ENCODE results near the gene THADA.

THADA gene

DNA sequence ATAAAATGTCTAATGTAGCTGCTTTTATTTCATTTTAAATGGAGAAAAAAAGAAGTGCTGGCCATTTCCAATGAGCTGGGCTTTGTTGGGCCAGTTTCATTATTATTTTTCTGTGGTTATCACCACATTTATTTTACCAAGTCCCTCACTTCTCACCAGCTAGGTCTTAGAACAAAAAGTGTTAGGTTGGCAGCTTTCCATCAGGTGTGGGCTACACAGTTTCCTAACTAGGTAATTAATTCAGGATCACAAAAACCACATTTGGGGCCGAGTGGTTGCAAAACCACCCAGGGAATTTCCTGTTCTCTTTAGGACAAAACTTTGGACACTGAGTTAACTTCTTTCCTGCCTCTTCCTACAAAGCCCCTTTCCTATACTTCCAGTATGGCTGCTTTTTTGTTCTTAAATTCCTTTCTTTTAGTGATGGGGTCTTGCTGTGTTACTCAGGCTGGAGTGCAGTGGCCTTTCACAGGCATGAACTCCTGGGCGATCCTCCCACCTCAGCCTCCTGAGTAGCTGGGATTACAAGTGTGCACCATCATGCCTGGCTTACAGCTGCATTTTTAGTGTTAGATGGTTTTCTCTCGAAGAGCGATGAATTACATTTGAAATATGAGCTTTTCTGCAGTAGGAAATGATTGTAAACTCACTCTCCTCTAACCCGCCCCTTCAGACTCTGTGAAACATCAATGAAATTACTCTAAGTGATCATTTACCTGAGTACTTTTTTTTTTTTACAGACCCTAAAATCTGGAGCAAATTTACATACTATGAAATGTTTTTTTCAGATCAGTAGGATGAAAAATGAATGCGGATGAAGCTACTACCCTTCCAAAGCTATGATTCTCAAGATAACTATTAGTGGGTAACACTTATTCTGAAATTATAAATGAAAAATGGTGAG, 366.8 kb downstream of the THADA start:
- DNase-seq (ENCODE audit: low read depth) = peak; percentile 69
- TF ChIP-seq, protein P1, sequence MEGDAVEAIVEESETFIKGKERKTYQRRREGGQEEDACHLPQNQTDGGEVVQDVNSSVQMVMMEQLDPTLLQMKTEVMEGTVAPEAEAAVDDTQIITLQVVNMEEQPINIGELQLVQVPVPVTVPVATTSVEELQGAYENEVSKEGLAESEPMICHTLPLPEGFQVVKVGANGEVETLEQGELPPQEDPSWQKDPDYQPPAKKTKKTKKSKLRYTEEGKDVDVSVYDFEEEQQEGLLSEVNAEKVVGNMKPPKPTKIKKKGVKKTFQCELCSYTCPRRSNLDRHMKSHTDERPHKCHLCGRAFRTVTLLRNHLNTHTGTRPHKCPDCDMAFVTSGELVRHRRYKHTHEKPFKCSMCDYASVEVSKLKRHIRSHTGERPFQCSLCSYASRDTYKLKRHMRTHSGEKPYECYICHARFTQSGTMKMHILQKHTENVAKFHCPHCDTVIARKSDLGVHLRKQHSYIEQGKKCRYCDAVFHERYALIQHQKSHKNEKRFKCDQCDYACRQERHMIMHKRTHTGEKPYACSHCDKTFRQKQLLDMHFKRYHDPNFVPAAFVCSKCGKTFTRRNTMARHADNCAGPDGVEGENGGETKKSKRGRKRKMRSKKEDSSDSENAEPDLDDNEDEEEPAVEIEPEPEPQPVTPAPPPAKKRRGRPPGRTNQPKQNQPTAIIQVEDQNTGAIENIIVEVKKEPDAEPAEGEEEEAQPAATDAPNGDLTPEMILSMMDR (IDR thresholded peaks at IDR 0.05; ENCODE audit: insufficient read depth, low read depth, low read length, missing control alignments) = no peak
- no peak overlapping the region for H3K4me3 ChIP-seq (ENCODE audit: low read depth, low read length)

DNA sequence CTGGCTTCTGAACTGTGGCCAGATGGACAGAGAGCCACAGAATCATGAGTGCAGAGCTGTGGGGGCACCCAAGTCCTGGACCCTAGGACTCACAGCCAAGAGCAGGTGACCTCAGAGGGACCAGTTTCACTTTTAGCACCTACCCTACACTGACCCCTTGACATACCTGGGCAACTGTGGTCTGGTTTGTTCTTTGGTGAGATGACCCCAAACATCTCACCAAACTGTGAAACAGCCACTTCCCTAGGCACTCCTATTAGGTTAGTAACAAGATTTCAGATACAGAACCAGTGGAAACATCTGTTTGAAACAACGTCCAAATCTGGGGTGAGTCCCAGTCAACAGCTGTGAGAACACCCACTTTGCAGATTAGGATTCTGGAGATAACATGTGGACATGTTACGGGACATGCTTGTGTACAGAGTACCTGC, 367.5 kb downstream of the THADA start:
- H3K4me3 ChIP-seq (ENCODE audit: low read depth, low read length) = peak overlapping the region; percentile 96
- TF ChIP-seq, protein P1 (IDR thresholded peaks at IDR 0.05; ENCODE audit: insufficient read depth, low read depth, low read length, missing control alignments) = no peak
- peak; percentile 58 for DNase-seq (ENCODE audit: low read depth)

GRCh38 chr2:43227830-43228281, 368.0 kb downstream of the THADA start:
- no peak for DNase-seq (ENCODE audit: low read depth)

DNA sequence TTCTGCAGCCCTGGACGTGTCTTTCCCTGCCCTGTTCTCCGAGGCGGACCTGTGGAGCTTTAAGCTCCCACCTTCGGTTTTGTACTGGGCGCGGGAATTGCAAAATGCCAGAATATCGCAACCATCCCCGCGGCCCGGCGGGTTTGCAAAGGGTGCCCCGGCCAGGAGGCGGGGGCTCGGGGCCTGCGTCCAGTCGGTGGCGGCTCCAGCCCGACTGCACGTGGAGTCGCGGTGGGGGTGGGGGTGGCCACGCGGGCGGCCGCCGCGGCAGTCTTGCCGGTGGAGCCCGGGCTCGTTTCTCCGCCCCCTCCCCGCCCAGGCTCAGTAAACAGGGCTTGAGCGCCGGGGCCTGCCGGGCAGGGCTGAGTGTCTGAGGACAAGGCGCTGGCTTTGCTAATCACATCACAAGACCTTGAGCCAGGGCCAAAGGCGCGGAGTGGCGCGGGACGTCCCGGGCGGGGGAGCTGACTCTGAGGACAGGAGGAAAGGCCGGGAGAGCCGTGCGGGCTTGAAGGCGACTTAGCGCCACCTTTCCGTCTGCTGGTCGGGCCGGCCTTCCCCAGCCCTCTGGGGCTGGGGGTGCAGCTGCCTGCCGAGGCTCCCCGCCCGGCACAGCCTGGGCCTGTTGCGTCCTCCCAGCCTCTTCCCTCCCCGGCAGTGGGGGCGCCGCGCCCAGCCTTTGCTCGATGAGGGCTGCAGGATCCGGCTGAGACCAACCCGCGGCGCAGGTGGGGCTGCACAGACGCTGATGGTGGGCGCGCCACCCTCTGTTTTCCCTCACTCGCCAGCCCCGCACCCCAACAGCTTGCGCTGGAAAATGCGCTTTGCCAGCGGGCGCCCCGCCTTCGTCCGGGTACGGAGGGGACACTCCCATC, 368.6 kb downstream of the THADA start:
- peak; percentile 83 for DNase-seq (ENCODE audit: low read depth)
- TF ChIP-seq, protein P1 (IDR thresholded peaks at IDR 0.05; ENCODE audit: insufficient read depth, low read depth, low read length, missing control alignments) = peak; percentile 13

More at GRCh38 chr2:43227830-43228281, 368.0 kb downstream of the THADA start:
- TF ChIP-seq, protein P1 (IDR thresholded peaks at IDR 0.05; ENCODE audit: insufficient read depth, low read depth, low read length, missing control alignments) = no peak
- H3K4me3 ChIP-seq (ENCODE audit: low read depth, low read length) = peak overlapping the region; percentile 96

GRCh38 chr2:43226558-43226954, 369.3 kb downstream of the THADA start, which contains the start of gene ZFP36L2:
Gene ZFP36L2, minus strand, starts transcription at chr2:43226606. Its CDS starts 291 bp downstream, at chr2:43226315.
- peak; percentile 98 for DNase-seq (ENCODE audit: low read depth)
- peak within 1 kb of the TSS; percentile 96 for H3K4me3 ChIP-seq (ENCODE audit: low read depth, low read length)
- TF ChIP-seq, protein P1 (IDR thresholded peaks at IDR 0.05; ENCODE audit: insufficient read depth, low read depth, low read length, missing control alignments) = no peak

More for the DNA sequence above, 368.6 kb downstream of the THADA start:
- peak overlapping the region; percentile 96 for H3K4me3 ChIP-seq (ENCODE audit: low read depth, low read length)

DNA sequence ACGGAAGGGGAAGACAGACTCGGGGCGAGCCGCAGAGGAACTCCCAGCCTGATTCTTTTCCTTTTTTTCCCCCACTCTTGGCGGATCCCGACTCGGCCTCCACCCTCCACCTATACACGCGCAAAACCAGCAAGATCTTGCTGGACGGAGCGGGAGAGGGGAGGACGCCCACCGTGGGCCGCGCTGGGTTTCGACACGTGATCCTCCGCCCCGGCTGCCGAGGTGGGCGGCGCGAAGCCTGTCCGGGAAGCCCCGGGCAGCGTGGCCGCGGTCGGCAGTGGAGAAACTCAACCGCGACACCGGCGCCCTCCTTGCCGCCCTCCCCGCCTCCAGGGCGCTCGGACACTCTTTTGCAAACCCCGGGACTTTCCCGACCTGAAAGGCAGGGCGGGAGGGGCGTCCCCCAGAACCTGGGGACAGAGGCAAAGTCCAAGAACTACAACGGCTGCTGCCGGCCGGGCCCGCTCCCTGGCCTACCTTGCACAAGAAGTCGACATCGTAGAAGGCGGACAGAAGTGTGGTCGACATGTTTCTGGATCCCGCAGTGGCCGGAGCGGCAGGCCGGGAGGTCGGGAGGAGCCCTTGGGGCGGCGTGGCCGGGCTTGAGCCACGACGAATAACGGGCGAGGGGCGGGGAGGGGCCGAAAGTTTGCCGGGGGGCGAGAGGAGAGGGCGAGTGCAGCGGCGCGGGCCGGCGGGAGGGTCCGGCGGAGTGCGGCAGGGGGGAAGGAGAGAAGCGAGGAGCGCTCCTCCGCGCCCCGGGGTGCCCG, 369.9 kb downstream of the THADA start:
- TF ChIP-seq, protein P1 (IDR thresholded peaks at IDR 0.05; ENCODE audit: insufficient read depth, low read depth, low read length, missing control alignments) = no peak
- peak; percentile 89 for DNase-seq (ENCODE audit: low read depth)
- peak overlapping the region; percentile 91 for H3K4me3 ChIP-seq (ENCODE audit: low read depth, low read length)

All from GM12865 (cell line).